ENCODE measurements around the gene HOXD8. TPM values are rescaled to one million over a fixed set of nuclear protein-coding genes. Genes with fewer than 3 reads are reported as not detected.

Gene HOXD8
- total and polyA plus RNA-seq, 9 of the 15 experiments (the other 6 are each of a cell fraction or from before 2014, with no cell fraction given), result 0.04 to 0.15 TPM; not detected in 7

GRCh38 chr2:176157499-176158185, 28.1 kb downstream of the HOXD8 start:
- POLR2A ChIA-PET, result interaction anchor here (0.6 kb wide), 1 partner anchor 28 kb away, joined by 3 read pairs; no protein-coding TSS in a partner anchor
- H3K9me1 ChIP-seq (ENCODE audit: control insufficient read depth, insufficient read depth, low read length), result no peaks in the 10 kb centered on the region
- CTCF ChIA-PET (ENCODE audit: low intra/inter-chr PET ratio), result no interaction called here
- H3K36me3 ChIP-seq (ENCODE audit: control insufficient read depth, insufficient read depth, low read length), result no peaks in the 10 kb centered on the region
- intact Hi-C loops (cut with micrococcal nuclease), result no loop called here
- no peak overlapping the region for H2AFZ ChIP-seq (ENCODE audit: low read depth, low read length)
- no TSS peak for BruUV-seq (replicated peaks)
- peaks cover 68 to 73% of the 10 kb centered on the region in 2 experiments for H3K27me3 ChIP-seq (ENCODE audit: control insufficient read depth in 2 of 2, insufficient read depth in 2 of 2, low read length in 2 of 2)
- 24% methylated on average over 41 of the region's 43 CpGs for WGBS (ENCODE audit: insufficient coverage, low coverage, missing lambda C conversion rate)
- peaks cover 8% of the 10 kb centered on the region for H4K20me1 ChIP-seq (replicated peaks; ENCODE audit: control insufficient read depth, insufficient read depth, low read length)
- ATAC-seq, result no peak
- in situ Hi-C loops (cut with MboI), result no loop called here
- H3K4me3 ChIP-seq, result no peak overlapping the region
- no peaks in the 10 kb centered on the region for H3K79me2 ChIP-seq (ENCODE audit: control insufficient read depth, insufficient read depth, low read length)
- H3K4me1 ChIP-seq (replicated peaks in 1 of 2; ENCODE audit: control insufficient read depth in 2 of 2, insufficient read depth in 2 of 2, low read length in 2 of 2), result peaks cover 0 to 18% of the 10 kb centered on the region in 2 experiments; a peak in 2 of 5 replicates
- DNase-seq (ENCODE audit: extremely low read depth in 1 of 4, low spot score in 3 of 4), result no peak
- no peak overlapping the region for H3K27ac ChIP-seq (ENCODE audit: extremely low read depth, low read depth, low read length)
- H3K9me3 ChIP-seq (replicated peaks; ENCODE audit: control insufficient read depth, insufficient read depth, low read depth, low read length), result no peaks in the 10 kb centered on the region
- no peak overlapping the region for H3K4me2 ChIP-seq (ENCODE audit: insufficient read depth, low read length)
- H3K9ac ChIP-seq (ENCODE audit: insufficient read depth in 1 of 2, low read depth in 2 of 2, low read length in 2 of 2), result no peak overlapping the region
- FAIRE-seq, result no peak
- TF ChIP-seq ELF1 (tag; IDR thresholded peaks at IDR 0.05) (no peak), CBFA2T3 (IDR thresholded peaks at IDR 0.05) (no peak)

- TF ChIP-seq ZNF445 (CRISPR knock-in tag; IDR thresholded peaks at IDR 0.05; ENCODE audit: low read depth) (no peak), MAX (CRISPR knock-in tag; IDR thresholded peaks at IDR 0.05) (no peak), IRF2 (CRISPR knock-in tag; IDR thresholded peaks at IDR 0.05) (no peak), MYNN (IDR thresholded peaks at IDR 0.05) (no peak), MYNN (CRISPR knock-in tag; IDR thresholded peaks at IDR 0.05) (no peak), FOXP4 (CRISPR knock-in tag; IDR thresholded peaks at IDR 0.05; ENCODE audit: borderline replicate concordance) (no peak)
- WGBS (ENCODE audit: insufficient coverage, low coverage, missing lambda C conversion rate), result 8% methylated on average over 22 of the region's 22 CpGs
- no peak overlapping the region for H3K9ac ChIP-seq (ENCODE audit: insufficient read depth in 1 of 2, low read depth in 2 of 2, low read length in 2 of 2)
- H3K9me3 ChIP-seq (replicated peaks; ENCODE audit: control insufficient read depth, insufficient read depth, low read depth, low read length), result no peaks in the 10 kb centered on the region
- intact Hi-C loops (cut with micrococcal nuclease), result no loop called here
- BruUV-seq (replicated peaks), result no TSS peak
- ATAC-seq (no peak), FAIRE-seq (no peak), DNase-seq (ENCODE audit: extremely low read depth in 1 of 4, low spot score in 3 of 4) (no peak)
- no peaks in the 10 kb centered on the region for H3K36me3 ChIP-seq (ENCODE audit: control insufficient read depth, insufficient read depth, low read length)
- ChIA-PET CTCF (ENCODE audit: low intra/inter-chr PET ratio) (no interaction called here), POLR2A (interaction anchor here (0.6 kb wide), 1 partner anchor 27 kb away, joined by 3 read pairs; no protein-coding TSS in a partner anchor)
- H3K4me1 ChIP-seq (replicated peaks in 1 of 2; ENCODE audit: control insufficient read depth in 2 of 2, insufficient read depth in 2 of 2, low read length in 2 of 2), result peaks cover 0 to 18% of the 10 kb centered on the region in 2 experiments; a peak in 2 of 5 replicates
- H4K20me1 ChIP-seq (replicated peaks; ENCODE audit: control insufficient read depth, insufficient read depth, low read length), result peaks cover 8% of the 10 kb centered on the region
- no peaks in the 10 kb centered on the region for H3K9me1 ChIP-seq (ENCODE audit: control insufficient read depth, insufficient read depth, low read length)
- H3K4me2 ChIP-seq (ENCODE audit: insufficient read depth, low read length), result no peak overlapping the region
- in situ Hi-C loops (cut with MboI), result no loop called here
- H2AFZ ChIP-seq (ENCODE audit: low read depth, low read length), result no peak overlapping the region
- H3K27ac ChIP-seq (ENCODE audit: extremely low read depth, low read depth, low read length), result no peak overlapping the region
- H3K4me3 ChIP-seq, result no peak overlapping the region
- H3K79me2 ChIP-seq (ENCODE audit: control insufficient read depth, insufficient read depth, low read length), result no peaks in the 10 kb centered on the region
- peaks cover 71 to 73% of the 10 kb centered on the region in 2 experiments for H3K27me3 ChIP-seq (ENCODE audit: control insufficient read depth in 2 of 2, insufficient read depth in 2 of 2, low read length in 2 of 2)
Observed at GRCh38 chr2:176158186-176158591, 28.7 kb downstream of the HOXD8 start.

Data from K562 (cell line).